GM18870 (cell line): ENCODE results near the gene ZFPL1.

ENCODE experiments used
- ATAC-seq: cut with Tn5 transposase; IDR thresholded peaks from one replicate; pipeline ENCODE4 v1.9.1; 2021; ENCODE audit warnings: moderate library complexity; ENCODE audit not compliant: unreplicated experiment

The ZFPL1 gene

DNA sequence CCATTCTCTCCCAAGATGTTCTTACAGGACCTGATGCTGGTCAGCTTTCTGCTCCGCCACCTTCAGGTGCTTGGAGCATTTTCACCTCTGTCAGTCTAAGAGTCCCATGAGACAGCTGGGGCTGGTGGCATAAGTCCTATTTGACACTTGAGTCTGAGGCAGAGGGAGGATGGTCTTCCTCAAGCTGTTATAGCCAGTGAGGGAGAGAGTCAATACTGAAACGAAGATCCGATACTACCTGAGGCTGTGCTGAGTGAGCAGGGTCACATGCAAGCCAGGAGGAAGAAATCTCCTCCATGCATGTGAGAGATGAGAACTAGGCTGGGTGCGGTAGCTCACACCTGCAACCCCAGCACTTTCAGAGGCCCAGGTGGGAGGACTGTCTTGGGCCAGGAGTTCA, 5.6 kb downstream of the ZFPL1 start:
- ATAC-seq, result no peak

- no peak for ATAC-seq
Measured at GRCh38 chr11:65090628-65091027, 6.6 kb downstream of the ZFPL1 start.

DNA sequence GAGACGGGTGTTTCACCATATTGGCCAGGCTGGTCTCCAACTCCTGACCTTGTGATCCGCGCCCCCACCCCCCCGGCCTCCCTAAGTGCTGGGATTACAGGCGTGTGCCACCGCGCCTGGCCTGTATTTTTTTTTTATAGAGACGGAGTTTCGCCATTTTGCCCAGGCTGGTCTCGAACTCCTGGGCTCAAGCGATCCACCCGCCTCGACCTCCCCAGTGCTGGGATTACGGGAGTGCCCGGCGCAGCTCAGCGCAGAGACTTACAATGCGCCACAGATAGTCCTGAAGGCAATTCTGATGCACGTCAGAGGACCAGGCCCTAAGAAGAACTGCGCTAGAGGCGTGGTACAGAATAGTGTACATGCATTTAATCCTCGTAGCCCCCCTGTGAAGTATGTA, 11.4 kb downstream of the ZFPL1 start:
- ATAC-seq, result no peak

DNA sequence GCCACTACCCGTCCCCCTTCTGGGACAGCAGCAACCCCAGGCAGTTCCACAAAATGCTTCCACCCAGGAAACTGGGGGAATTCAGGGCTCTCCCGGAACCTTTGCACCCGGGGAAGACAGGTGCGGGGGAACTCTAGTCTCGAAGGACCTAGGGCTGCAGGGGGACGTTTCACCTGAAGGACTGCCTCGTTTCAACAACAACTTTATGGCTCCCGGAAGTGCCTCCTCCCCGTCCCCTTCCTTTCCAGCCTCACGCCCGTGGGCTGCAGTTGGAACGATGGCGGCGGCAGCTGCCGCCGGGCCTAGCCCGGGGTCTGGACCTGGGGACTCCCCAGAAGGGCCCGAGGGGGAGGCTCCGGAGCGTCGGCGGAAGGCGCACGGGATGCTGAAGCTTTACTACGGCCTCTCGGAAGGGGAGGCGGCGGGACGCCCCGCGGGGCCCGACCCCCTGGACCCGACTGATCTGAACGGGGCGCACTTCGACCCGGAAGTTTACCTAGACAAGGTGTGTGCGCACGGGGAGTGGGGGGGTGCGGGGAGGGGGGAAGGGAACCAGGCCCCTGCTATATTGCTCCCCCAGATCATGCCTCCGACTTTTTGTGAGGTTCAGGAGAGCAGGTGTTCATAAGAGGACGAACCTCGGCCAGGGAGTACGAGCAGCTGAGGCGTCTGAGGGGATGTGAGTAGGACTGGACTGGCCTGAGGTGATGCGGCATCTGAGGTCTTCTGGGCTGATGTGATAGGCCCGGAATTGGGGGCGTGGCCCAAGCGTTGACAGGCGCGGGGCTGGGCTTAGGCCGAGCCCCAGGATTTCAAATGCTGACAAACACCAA, 12.2 kb downstream of the ZFPL1 start, which contains the start of gene VPS51:
Gene VPS51 (plus strand): TSS at position 241 of the 833 bp plus-strand sequence. CDS start 37 bp downstream, at position 278.
- peak; percentile 56 for ATAC-seq

DNA sequence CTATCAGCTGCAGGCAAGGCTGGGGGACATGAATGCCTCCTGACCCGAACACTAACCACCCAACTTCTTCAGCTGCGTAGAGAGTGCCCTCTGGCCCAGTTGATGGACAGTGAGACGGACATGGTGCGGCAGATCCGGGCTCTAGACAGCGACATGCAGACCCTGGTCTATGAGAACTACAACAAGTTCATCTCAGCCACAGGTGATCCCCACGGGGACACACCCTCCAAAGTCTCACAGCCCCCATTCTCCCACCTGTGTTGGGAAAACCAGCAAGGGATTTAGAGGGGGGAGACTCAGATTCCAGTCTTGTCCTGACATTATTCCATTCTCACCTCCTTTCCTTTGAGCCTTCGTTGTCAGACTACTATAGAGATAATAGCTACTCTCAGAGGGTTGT, 12.9 kb downstream of the ZFPL1 start:
- ATAC-seq, result no peak

GRCh38 chr11:65100674-65101350, 16.8 kb downstream of the ZFPL1 start:
- ATAC-seq, result no peak

GRCh38 chr11:65102142-65103095, 18.4 kb downstream of the ZFPL1 start:
- no peak for ATAC-seq

DNA sequence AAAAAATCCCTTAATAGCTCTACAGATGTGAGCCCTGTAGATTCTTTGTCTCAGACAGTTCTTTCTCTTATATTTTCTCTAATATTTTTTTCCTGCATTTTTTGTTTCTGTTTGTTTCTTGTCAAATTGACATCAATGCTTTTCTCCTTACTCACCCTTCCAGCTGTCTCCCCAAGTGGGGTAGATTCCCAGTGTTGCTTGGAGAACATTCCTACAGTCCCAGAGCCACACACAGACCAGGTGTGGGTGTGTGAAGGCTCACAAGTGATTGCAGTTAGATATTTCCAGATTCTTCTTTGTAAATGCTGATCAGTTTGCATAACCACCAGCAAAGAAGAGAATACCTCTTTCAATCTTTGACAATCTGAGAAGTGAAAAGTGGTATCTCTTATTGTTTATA, 19.5 kb downstream of the ZFPL1 start:
- ATAC-seq, result no peak

GRCh38 chr11:65104628-65105027, 20.6 kb downstream of the ZFPL1 start:
- no peak for ATAC-seq

DNA sequence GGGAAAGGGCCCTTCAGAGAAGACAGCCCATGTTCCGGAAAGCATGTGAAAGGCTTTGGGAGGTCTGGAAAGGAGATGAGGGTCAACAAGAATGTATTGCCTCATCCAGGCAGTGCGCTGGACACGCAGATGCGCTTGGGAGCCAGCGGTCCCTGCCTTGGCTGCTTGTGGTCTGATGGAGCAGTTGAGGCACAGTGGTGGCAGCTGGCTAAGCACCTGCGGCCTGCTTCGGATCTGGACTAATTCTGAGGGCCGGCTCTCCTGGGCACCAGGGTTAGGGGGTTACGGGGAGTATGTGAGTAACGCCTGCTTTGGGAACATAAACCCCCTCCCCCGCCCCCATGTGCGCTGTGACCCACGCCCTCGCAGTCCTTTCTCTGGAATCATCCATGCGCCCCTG, 23.1 kb downstream of the ZFPL1 start:
- no peak for ATAC-seq

- ATAC-seq, result no peak
Measured at GRCh38 chr11:65107751-65108468, 23.9 kb downstream of the ZFPL1 start.

DNA sequence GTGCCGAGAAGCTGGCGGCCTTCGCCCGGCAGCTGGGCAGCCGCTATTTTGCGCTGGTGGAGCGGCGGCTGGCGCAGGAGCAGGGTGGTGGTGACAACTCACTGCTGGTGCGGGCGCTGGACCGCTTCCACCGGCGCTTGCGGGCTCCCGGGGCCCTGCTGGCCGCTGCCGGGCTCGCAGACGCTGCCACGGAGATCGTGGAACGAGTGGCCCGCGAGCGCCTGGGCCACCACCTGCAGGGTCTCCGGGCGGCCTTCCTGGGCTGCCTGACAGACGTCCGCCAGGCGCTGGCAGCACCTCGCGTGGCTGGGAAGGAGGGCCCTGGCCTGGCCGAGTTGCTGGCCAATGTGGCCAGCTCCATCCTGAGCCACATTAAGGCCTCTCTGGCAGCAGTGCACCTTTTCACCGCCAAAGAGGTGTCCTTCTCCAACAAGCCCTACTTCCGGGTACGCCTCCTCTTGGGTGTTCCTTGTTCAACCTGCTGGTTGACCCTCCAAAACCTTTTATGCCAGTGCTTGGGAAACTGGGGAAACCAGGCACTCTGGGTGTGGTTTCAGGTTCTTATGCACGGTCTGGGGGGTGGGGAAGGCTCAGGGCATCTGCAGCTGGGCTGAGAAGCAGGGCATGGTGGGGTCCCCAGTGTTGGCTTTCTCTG, 24.6 kb downstream of the ZFPL1 start:
- ATAC-seq, result no peak

DNA sequence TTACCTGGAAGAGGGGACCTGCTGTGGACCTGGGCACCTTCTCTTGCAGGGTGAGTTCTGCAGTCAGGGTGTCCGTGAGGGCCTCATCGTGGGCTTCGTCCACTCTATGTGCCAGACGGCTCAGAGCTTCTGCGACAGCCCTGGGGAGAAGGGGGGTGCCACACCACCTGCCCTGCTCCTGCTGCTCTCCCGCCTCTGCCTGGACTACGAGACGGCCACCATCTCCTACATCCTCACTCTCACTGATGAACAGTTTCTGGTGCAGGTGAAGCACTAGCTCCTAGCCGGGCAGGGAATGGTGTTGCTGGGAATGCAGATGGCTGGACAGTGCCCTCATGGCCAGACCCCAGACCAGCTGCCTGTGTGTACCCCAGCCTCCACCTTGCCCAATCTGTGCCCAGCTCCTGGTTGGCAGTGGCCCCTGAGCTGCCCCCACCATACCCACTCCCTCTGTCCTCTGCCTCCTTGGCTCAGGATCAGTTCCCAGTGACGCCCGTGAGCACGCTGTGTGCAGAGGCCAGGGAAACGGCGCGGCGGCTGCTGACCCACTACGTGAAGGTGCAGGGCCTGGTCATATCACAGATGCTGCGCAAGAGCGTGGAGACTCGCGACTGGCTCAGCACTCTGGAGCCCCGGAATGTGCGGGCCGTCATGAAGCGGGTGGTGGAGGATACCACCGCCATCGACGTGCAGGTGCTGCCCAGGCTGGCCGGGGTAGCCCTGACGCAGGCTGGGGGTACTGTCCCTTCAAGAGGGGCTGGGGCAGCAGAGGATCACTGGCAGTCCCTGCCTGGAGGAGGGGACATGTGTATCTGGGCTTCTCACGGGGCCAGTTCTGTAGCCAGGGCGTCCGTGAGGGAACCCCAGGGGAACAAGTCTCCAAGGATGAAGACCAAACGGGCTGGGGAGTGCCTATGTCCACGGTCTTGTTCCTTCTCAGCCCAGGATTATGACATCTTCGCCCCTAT, 25.5 kb downstream of the ZFPL1 start:
- no peak for ATAC-seq

- ATAC-seq, result no peak
Measured at GRCh38 chr11:65110354-65110861, 26.4 kb downstream of the ZFPL1 start.

DNA sequence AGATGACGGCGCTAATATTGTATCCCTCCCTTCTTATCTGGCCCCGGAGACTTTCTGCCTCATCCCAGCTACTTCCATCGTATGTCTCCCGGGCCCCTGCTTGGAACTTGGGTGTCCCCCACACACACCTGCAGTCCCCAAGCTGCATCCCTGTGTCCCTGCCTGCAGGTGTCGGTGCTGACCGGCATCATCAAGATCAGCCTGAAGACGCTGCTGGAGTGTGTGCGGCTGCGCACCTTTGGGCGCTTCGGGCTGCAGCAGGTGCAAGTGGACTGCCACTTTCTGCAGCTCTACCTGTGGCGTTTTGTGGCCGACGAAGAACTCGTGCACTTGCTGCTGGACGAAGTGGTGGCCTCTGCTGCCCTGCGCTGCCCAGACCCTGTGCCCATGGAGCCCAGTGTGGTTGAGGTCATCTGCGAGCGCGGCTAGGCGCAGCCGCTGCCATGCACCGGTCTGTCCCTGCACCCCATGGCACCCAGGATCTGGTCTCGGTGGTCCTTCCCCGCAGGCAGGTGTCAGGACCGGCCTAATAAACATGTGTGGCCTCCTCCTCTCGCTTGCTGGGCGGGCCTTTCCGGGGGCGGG, 27.2 kb downstream of the ZFPL1 start:
- ATAC-seq, result no peak

DNA sequence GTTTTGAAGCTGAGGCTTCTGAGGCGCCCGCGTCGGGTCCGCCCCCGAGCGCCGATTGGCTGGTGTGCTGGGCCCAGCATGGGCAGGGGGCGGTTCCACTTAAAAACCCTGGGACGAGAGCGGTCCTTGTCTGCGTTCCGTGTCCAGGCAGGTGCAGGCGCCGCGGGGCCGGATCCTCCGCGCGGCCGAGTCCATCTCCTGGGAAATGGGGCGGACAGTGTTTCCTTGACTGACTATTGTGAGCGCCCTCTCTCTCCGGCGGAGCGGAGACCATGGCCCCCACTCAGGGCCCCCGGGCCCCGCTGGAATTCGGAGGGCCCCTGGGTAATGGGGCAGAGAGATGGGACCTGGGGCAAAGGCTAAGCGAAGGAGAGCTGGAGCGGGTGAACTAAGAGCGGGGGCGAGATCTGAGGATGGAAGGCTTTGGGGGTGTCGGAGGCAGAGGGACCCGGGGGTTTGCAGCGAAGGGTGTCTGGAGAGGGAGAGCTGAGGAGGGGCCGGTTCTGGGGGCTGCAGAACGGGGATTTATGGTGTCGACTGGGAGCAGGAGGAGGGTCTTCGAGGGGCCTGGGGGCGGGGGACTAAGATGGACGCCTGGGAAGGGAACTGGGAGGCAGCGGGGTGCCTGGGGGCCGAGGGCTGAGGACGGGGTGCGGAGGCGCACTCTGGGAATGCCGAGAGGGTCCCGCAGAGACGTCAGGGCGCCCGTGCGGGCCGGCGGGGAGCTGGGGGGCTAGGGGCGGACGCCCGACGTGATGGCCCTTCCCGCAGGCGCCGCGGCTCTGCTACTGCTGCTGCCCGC, 27.9 kb downstream of the ZFPL1 start, which contains the start of gene TM7SF2:
Gene TM7SF2 (plus strand): TSS at position 129 of the 802 bp plus-strand sequence. CDS start 144 bp downstream, at position 273.
- peak; percentile 44 for ATAC-seq
